HepG2 (cell line): ENCODE measurements around the gene ISY1. TPM values are rescaled to one million over a fixed set of nuclear protein-coding genes. Genes with fewer than 3 reads are reported as not detected.
A peak's percentile ranks its signal among the peaks of the same experiment; 100 is the strongest.

Source experiments
- ARHGAP35 ChIP-seq: sonication (generic); formaldehyde crosslinking; IDR thresholded peaks from 2 replicates; pipeline ENCODE4 v1.9.0; 2022; ENCODE audit warnings: mild to moderate bottlenecking, inconsistent platforms, moderate library complexity, missing genetic modification reagents, borderline replicate concordance
- FOSL2 ChIP-seq: sonication (generic); formaldehyde crosslinking; IDR thresholded peaks from 2 replicates; pipeline ENCODE4 v1.4.0; 2020; ENCODE audit warnings: missing genetic modification reagents
- FOXM1 ChIP-seq: sonication (generic); formaldehyde crosslinking; IDR thresholded peaks from 2 replicates; pipeline ENCODE4 v1.5.0; 2020; ENCODE audit warnings: missing genetic modification reagents
- IKZF4 ChIP-seq: sonication (generic); formaldehyde crosslinking; IDR thresholded peaks from 2 replicates; pipeline ENCODE4 v1.5.1; 2020; ENCODE audit warnings: borderline replicate concordance, mild to moderate bottlenecking, low read depth, missing genetic modification reagents; ENCODE audit errors: not compliant biosample characterization
- MAF1 ChIP-seq: sonication (generic); formaldehyde crosslinking; IDR thresholded peaks from 2 replicates; pipeline ENCODE4 v1.5.0; 2020; ENCODE audit warnings: missing genetic modification reagents, borderline replicate concordance
- MEF2D ChIP-seq: sonication (generic); formaldehyde crosslinking; IDR thresholded peaks from 2 replicates; pipeline ENCODE4 v1.5.1; 2020; ENCODE audit warnings: mild to moderate bottlenecking, missing genetic modification reagents
- MNT ChIP-seq: fragments of 450-650 bp; IDR thresholded peaks from 2 replicates; pipeline ENCODE4 v1.6.1; 2016
- MTA1 ChIP-seq: sonication (generic); formaldehyde crosslinking; IDR thresholded peaks from 2 replicates; pipeline ENCODE4 v1.4.0; 2020; ENCODE audit warnings: missing genetic modification reagents, mild to moderate bottlenecking, borderline replicate concordance
- PHF20 ChIP-seq: sonication (generic); formaldehyde crosslinking; IDR thresholded peaks from 2 replicates; pipeline ENCODE4 v1.5.0; 2020; ENCODE audit warnings: mild to moderate bottlenecking, missing genetic modification reagents
- SIX4 ChIP-seq: sonication (generic); formaldehyde crosslinking; IDR thresholded peaks from 2 replicates; pipeline ENCODE4 v1.4.0; 2020; ENCODE audit warnings: missing genetic modification reagents
- ZNF510 ChIP-seq: sonication (generic); formaldehyde crosslinking; IDR thresholded peaks from 2 replicates; pipeline ENCODE4 v1.4.0; 2020; ENCODE audit warnings: low read depth, mild to moderate bottlenecking, missing genetic modification reagents
- ZNF746 ChIP-seq: sonication (generic); formaldehyde crosslinking; IDR thresholded peaks from 2 replicates; pipeline ENCODE4 v1.8.0; 2022; ENCODE audit warnings: mild to moderate bottlenecking, missing genetic modification reagents
- ZNF776 ChIP-seq: sonication (generic); formaldehyde crosslinking; IDR thresholded peaks from 2 replicates; pipeline ENCODE4 v1.4.0; 2020; ENCODE audit warnings: mild to moderate bottlenecking, missing genetic modification reagents
- polyA plus RNA-seq, 8 experiments: library from polyadenylated mRNA; depleted of rRNA in 3 of 8; stranded (reverse) in 7 of 8; unstranded in 1 of 8; fragments of >200 nt; fragmentation: Illumina TruSeq in 4 of 8; extraction: Trizol in 4 of 8; gene quantifications; 2 replicates each; pipeline versions ENCODE4 v1.2.1 to v1.2.3, GENCODE V29; 2011 to 2016; ENCODE audit warnings: low read depth in 4 of 8, missing spikeins in 1 of 8, mixed read lengths in 1 of 8; ENCODE audit not compliant: insufficient read depth in 1 of 8
- total RNA-seq, 5 experiments: library from RNA; depleted of rRNA; stranded (reverse); fragments of >200 nt; fragmentation: Illumina TruSeq; extraction: Trizol; gene quantifications; 2 replicates each; pipeline ENCODE4 v1.2.3, GENCODE V29; 2016; ENCODE audit warnings: low read depth in 1 of 5
- TF ChIP-seq, protein P1 (sequence below): sonication (generic); formaldehyde crosslinking; IDR thresholded peaks from 2 replicates; pipeline ENCODE4 v1.4.0; 2020; ENCODE audit warnings: missing genetic modification reagents, borderline replicate concordance
- TF ChIP-seq, protein P2 (sequence below): sonication (generic); formaldehyde crosslinking; IDR thresholded peaks from 2 replicates; pipeline ENCODE4 v1.4.0; 2020; ENCODE audit warnings: missing genetic modification reagents, borderline replicate concordance
- TF ChIP-seq, protein P3 (sequence below): sonication (generic); formaldehyde crosslinking; IDR thresholded peaks from 2 replicates; pipeline ENCODE4 v1.8.1; 2023; ENCODE audit warnings: mild to moderate bottlenecking, moderate library complexity, missing genetic modification reagents
- TF ChIP-seq, protein P4 (sequence below): sonication (generic); formaldehyde crosslinking; IDR thresholded peaks from 2 replicates; pipeline ENCODE4 v1.5.1; 2020; ENCODE audit warnings: missing genetic modification reagents, mild to moderate bottlenecking, borderline replicate concordance
- TF ChIP-seq, protein P5 (sequence below): sonication (generic); formaldehyde crosslinking; IDR thresholded peaks from 2 replicates; pipeline ENCODE4 v1.9.0; 2022; ENCODE audit warnings: missing genetic modification reagents, mild to moderate bottlenecking, borderline replicate concordance

Gene ISY1
- total and polyA plus RNA-seq, 2 of the 13 experiments (the other 11 are each of a cell fraction or from before 2014, with no cell fraction given), result 21.0 to 39.1 TPM

DNA sequence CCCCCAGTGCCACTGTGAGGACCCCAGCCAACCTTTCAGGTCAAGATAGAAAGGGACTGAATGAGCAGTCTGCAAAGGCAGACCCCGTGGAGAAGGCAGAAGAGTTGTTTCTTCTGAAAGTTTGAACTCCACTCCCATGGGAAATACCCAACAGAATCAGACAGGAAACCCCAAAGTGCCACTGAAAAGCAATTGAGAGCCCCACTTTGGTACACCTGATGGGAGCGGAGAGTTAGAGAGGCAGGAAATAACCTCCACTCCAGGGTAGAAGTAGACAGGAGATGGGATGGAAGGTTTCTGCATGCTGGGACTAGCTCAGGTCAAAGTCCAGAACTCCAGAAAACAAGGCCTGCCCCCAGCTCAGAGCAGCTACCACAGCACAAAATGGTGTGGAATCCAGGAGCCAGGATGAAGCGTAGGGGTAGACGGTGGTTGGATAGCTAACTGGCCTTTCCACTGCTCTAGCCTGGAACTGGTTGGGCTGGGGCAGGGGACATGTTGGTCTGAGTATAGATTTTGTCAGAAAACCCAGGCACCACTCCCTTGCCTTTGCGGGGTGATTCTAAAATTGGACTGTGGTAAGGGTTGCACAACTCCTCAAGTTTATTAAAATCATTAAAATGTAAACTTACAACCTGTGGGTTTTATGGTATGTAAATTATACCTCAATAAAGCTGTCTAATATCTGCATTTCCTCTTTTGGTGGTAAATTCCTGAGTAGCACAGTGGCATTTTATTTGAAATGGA, 37.4 kb downstream of the ISY1 start (continued):
- TF ChIP-seq, protein P1, sequence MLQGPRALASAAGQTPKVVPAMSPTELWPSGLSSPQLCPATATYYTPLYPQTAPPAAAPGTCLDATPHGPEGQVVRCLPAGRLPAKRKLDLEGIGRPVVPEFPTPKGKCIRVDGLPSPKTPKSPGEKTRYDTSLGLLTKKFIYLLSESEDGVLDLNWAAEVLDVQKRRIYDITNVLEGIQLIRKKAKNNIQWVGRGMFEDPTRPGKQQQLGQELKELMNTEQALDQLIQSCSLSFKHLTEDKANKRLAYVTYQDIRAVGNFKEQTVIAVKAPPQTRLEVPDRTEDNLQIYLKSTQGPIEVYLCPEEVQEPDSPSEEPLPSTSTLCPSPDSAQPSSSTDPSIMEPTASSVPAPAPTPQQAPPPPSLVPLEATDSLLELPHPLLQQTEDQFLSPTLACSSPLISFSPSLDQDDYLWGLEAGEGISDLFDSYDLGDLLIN (CRISPR knock-in tag), result no peak
- TF ChIP-seq, protein P2, sequence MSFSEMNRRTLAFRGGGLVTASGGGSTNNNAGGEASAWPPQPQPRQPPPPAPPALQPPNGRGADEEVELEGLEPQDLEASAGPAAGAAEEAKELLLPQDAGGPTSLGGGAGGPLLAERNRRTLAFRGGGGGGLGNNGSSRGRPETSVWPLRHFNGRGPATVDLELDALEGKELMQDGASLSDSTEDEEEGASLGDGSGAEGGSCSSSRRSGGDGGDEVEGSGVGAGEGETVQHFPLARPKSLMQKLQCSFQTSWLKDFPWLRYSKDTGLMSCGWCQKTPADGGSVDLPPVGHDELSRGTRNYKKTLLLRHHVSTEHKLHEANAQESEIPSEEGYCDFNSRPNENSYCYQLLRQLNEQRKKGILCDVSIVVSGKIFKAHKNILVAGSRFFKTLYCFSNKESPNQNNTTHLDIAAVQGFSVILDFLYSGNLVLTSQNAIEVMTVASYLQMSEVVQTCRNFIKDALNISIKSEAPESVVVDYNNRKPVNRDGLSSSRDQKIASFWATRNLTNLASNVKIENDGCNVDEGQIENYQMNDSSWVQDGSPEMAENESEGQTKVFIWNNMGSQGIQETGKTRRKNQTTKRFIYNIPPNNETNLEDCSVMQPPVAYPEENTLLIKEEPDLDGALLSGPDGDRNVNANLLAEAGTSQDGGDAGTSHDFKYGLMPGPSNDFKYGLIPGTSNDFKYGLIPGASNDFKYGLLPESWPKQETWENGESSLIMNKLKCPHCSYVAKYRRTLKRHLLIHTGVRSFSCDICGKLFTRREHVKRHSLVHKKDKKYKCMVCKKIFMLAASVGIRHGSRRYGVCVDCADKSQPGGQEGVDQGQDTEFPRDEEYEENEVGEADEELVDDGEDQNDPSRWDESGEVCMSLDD (CRISPR knock-in tag), result no peak
- TF ChIP-seq, protein P3, sequence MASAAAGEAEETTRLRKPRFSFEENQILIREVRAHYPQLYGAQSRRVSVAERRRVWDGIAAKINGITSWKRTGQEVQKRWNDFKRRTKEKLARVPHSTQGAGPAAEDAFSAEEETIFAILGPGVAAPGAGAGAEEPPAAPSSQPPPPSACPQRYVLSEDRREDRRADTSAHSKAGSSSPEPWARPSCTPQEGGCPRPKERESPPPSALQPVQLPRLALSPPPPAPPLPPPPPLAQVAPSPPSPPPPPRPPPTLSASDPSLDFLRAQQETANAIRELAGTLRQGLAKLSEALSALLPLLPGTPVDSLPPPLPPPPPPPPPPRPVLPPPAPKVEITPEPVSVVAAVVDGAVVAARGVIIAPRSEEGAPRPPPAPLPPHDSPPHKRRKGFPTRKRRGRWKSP (CRISPR knock-in tag), result no peak; the same call in 1 of the 2 replicates
- no peak for TF ChIP-seq IKZF4
- TF ChIP-seq, protein P4, sequence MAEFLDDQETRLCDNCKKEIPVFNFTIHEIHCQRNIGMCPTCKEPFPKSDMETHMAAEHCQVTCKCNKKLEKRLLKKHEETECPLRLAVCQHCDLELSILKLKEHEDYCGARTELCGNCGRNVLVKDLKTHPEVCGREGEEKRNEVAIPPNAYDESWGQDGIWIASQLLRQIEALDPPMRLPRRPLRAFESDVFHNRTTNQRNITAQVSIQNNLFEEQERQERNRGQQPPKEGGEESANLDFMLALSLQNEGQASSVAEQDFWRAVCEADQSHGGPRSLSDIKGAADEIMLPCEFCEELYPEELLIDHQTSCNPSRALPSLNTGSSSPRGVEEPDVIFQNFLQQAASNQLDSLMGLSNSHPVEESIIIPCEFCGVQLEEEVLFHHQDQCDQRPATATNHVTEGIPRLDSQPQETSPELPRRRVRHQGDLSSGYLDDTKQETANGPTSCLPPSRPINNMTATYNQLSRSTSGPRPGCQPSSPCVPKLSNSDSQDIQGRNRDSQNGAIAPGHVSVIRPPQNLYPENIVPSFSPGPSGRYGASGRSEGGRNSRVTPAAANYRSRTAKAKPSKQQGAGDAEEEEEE (CRISPR knock-in tag), result no peak
- no peak for TF ChIP-seq ARHGAP35 (CRISPR knock-in tag)
- TF ChIP-seq ZNF510, result no peak
- TF ChIP-seq MAF1 (CRISPR knock-in tag), result 0 out of 2 replicates have a peak, but pooled peaks have one; percentile 53
- no peak for TF ChIP-seq MTA1
- TF ChIP-seq SIX4 (CRISPR knock-in tag), result no peak
- TF ChIP-seq FOSL2, result no peak
- TF ChIP-seq PHF20 (CRISPR knock-in tag), result no peak
- 0 out of 2 replicates have a peak, but pooled peaks have one; percentile 42 for TF ChIP-seq ZNF746 (CRISPR knock-in tag)
- no peak for TF ChIP-seq ZNF776 (CRISPR knock-in tag)
- 0 out of 2 replicates have a peak, but pooled peaks have one; percentile 38 for TF ChIP-seq MEF2D (CRISPR knock-in tag)
- TF ChIP-seq FOXM1 (CRISPR knock-in tag), result no peak
- TF ChIP-seq MNT, result no peak
- TF ChIP-seq, protein P5, sequence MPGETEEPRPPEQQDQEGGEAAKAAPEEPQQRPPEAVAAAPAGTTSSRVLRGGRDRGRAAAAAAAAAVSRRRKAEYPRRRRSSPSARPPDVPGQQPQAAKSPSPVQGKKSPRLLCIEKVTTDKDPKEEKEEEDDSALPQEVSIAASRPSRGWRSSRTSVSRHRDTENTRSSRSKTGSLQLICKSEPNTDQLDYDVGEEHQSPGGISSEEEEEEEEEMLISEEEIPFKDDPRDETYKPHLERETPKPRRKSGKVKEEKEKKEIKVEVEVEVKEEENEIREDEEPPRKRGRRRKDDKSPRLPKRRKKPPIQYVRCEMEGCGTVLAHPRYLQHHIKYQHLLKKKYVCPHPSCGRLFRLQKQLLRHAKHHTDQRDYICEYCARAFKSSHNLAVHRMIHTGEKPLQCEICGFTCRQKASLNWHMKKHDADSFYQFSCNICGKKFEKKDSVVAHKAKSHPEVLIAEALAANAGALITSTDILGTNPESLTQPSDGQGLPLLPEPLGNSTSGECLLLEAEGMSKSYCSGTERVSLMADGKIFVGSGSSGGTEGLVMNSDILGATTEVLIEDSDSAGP, result no peak; the same call in 1 of the 2 replicates
